NCI-H446 (cell line): ENCODE measurements around the gene BTBD10.

ENCODE experiments used
- DNase-seq, 2 experiments: peaks; one replicate each; lab custom pipeline; 2025; lab: John Stamatoyannopoulos, UW

The BTBD10 gene

DNA sequence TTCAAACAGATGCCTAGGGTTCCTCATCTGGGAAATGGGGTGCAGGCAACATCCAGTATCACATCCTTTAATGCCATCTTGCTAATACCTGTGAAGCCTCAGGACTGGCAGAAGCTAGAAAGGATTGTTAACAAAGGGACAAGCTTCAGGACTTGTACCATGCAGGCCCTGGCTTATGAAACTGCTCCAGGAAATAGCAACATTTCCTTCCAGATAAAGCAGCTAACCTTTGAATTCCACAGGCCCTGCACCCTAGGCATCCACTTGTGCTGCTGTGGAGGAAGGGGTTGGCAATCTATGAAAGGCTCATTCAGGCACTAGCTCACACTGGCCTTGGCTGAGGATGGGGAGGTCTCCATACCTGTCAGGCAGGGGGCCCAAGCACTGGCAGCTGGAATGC lies 87.2 kb downstream of the BTBD10 start:
- DNase-seq, result no peak

- no peak for DNase-seq
Observed at GRCh38 chr11:13373216-13373615, 89.8 kb downstream of the BTBD10 start.

DNA sequence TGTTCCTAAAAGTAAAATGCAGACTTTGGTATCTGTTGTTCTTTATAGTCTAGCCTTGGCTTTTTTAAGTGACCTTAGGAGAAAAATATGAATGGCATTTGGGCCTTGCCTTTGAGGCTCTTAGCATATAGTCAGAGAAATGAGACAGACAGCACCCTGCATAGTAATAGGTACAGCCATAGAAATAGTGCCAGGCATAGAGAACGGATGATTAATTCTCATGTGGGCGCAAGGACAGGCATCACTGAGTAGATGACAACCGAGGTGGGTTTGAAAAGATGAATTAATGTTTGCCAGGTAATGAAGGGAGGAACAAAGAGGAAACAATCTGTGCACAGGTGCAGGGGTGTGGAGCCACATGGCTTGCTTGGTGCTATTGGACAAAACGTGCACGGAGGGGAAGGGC lies 95.0 kb downstream of the BTBD10 start:
- no peak for DNase-seq

GRCh38 chr11:13367115-13367514 lies 95.9 kb downstream of the BTBD10 start:
- DNase-seq, result no peak

DNA sequence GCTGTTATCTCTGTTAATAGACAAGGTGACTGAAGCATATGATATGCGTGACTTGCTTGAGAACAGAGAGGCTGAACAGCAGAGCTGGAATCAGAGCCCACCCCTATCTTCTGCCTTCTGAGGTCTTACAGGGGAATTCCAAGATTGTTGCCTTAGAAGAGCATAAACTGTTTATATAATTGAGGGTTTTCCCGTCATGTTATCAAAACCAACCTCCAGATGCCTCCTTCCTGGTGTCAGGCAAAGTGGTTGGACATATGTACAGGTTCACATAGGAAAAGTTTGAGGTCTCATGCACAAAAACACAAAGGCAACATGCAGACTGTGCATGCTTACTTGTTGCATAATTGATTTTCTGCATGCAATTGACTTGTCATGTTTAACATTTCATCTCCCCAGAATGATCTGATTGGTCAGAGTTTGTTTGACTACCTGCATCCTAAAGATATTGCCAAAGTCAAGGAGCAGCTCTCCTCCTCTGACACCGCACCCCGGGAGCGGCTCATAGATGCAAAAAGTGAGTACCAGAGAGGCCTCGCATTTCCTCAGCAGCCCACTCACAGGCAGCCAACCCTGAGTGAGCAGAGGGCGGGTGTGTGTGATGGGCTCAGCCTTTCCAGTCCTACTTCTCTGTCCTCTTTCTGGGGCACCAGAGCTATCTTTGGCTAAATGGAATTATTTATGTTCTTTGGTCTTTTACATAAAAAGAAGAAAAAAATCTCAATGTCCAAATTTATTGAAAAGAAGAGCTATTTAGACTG lies 96.6 kb downstream of the BTBD10 start:
- no peak for DNase-seq

GRCh38 chr11:13364388-13364787 lies 98.6 kb downstream of the BTBD10 start:
- no peak for DNase-seq

GRCh38 chr11:13362596-13363109 lies 100.4 kb downstream of the BTBD10 start:
- DNase-seq, result no peak

DNA sequence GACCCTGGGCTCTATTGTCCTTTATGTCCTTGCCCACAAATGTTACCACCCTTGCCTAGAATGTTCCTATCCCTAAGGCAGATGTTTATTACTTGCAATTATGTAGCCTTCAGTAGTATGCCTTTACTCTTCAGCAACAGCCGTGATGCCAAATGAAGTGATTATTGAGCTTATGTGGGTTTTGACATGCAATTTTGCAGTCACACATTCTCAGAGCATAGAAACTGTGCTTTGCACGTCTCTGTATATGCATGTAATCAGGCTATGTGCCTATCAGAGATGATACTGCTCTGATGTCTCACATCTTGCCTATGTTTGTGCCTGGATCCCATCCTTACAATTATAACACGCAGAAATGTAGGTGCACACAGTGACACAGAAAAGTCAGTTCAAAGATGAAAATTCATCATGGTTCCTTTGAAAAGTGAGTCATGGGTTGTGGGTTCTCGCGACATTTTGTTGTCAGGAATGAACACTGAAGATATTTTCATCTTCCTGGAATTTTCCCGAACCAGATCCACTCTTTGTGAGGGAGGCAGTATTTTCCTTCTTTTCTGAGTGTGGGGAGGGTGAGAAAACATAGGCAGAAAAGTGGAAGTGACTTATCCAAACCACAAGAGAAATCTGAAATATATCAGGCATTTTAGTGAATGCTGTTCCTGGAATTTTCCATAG lies 104.3 kb downstream of the BTBD10 start:
- DNase-seq, result no peak

DNA sequence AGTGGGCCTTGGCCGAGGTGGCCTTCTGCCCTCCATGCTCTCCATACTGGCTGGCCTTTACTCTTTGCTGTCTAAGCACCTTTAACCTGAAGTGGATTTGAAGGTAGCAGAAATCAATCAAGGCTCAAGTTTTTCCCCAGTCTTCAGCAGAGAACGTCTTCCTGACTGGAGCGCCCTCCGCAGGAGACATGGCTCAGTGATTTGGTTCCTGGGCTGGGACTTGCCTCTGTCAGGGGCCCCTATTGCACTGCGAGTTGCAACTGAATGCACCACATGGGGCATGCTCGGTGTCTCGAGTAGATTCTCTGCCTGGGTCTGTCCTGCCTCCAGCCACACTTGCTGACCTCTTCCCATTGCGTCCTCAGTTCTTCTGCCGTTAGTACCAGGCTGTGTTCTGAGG lies 105.8 kb downstream of the BTBD10 start:
- no peak for DNase-seq

GRCh38 chr11:13355191-13355590 lies 107.8 kb downstream of the BTBD10 start:
- DNase-seq, result no peak

DNA sequence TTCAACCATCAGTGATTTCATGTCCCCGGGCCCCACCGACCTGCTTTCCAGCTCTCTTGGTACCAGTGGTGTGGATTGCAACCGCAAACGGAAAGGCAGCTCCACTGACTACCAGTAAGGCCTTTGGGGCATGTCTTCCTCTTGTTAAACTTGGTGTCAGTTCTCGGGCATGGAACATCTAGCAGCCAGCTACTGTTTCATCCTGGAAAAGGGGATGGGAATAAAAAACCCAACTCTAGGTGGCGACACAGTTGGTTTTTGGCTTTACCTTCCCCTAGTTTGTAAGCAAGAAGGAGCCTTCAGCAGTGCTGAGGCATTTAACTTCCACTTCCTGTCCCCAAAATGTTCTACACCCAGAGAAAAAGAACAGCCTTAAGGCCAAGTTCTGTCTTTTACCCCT lies 108.7 kb downstream of the BTBD10 start:
- DNase-seq, result peak in 1 of 2 experiments; percentile 25

- DNase-seq, result no peak
Observed at GRCh38 chr11:13352711-13353110, 110.3 kb downstream of the BTBD10 start.

GRCh38 chr11:13349581-13349980 lies 113.4 kb downstream of the BTBD10 start:
- no peak for DNase-seq

GRCh38 chr11:13349046-13349445 lies 114.0 kb downstream of the BTBD10 start:
- DNase-seq, result no peak

GRCh38 chr11:13348305-13348704 lies 114.7 kb downstream of the BTBD10 start:
- no peak for DNase-seq

DNA sequence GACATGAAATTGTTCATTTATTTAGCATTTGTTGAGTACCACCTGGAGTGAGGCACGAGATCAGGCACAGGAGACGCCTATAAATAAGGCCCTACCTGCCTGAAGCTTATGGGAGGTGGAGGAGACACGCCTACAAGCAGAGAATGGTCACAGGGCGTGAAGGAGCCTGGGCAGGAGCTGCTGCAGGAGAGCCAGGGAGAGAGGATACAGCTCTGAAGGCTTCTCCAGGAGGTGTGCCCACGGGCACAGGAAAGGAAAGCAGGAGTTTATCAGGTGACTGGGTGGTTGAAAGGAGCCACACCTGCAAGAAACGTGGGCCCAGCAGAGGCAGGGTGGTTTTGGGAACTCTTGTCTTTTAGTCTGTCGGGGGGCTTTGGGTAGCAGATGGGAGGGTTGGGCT lies 115.1 kb downstream of the BTBD10 start:
- DNase-seq, result no peak

GRCh38 chr11:13346470-13346869 lies 116.6 kb downstream of the BTBD10 start:
- no peak for DNase-seq

- DNase-seq, result no peak
Observed at GRCh38 chr11:13344818-13345217, 118.2 kb downstream of the BTBD10 start.

GRCh38 chr11:13343931-13344717 lies 118.9 kb downstream of the BTBD10 start:
- peak; percentile 24 to 82 for DNase-seq

- no peak for DNase-seq
Observed at GRCh38 chr11:13343067-13343466, 120.0 kb downstream of the BTBD10 start.

DNA sequence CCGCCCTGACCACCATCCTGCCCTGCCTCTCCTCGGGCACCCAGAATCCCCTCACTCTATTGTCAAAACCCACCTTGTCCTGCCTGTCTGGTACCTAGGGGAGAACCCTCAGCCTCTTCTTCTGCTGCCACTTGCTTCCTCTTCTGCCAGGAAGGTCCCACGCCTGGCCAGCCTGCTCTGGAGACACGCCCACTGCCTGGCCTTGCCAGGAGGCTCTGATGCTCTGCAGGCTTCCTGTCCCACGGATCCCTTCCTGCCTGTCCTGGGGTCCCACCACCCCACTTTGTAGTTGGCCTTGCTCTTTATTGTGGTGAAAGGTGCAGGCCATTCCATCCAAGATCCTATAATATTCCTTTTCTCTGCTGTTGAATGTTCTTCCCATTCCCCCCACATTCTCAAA lies 122.0 kb downstream of the BTBD10 start:
- DNase-seq, result no peak
